Endodermal cell (in vitro differentiated cells): ENCODE results near the gene ATXN7L1. TPM values are rescaled to one million over a fixed set of nuclear protein-coding genes. Genes with fewer than 3 reads are reported as not detected.

Source experiments
- DNase-seq: peaks from one replicate; pipeline ENCODE4 v3.0.0-alpha.2; 2017
- H3K27ac ChIP-seq: 2 replicates; pipeline ENCODE4 v1.5.1; 2013; ENCODE audit warnings: mild to moderate bottlenecking, low read depth, low read length, moderate library complexity
- H3K27me3 ChIP-seq: 2 replicates; pipeline ENCODE4 v1.6.1; 2013; ENCODE audit warnings: mild to moderate bottlenecking, low read length, moderate library complexity; ENCODE audit not compliant: insufficient read depth, control insufficient read depth, poor library complexity, severe bottlenecking
- H3K36me3 ChIP-seq: 2 replicates; pipeline ENCODE4 v1.7.0; 2013; ENCODE audit warnings: mild to moderate bottlenecking, low read length, moderate library complexity; ENCODE audit not compliant: control insufficient read depth, insufficient read depth
- H3K4me1 ChIP-seq: one replicate; pipeline ENCODE4 v1.7.0; 2013; ENCODE audit warnings: low read length; ENCODE audit not compliant: control insufficient read depth, insufficient read depth
- H3K4me3 ChIP-seq: 2 replicates; pipeline ENCODE4 v1.5.1; 2013; ENCODE audit warnings: mild to moderate bottlenecking, low read length, moderate library complexity
- H3K9ac ChIP-seq: 2 replicates; pipeline ENCODE4 v1.6.1; 2013; ENCODE audit warnings: mild to moderate bottlenecking, low read length, moderate library complexity; ENCODE audit not compliant: poor library complexity, severe bottlenecking; ENCODE audit errors: extremely low read depth
- H3K9me3 ChIP-seq: 2 replicates; pipeline ENCODE4 v1.6.1; 2013; ENCODE audit warnings: mild to moderate bottlenecking, low read length, moderate library complexity; ENCODE audit not compliant: control insufficient read depth
- H3K27ac Mint-ChIP-seq: 2 replicates; pipeline ENCODE4 v1.8.0; 2020; ENCODE audit warnings: mixed read lengths
- H3K27me3 Mint-ChIP-seq: 2 replicates; pipeline ENCODE4 v1.8.0; 2021; ENCODE audit warnings: mild to moderate bottlenecking, mixed read lengths; ENCODE audit not compliant: insufficient read depth
- H3K36me3 Mint-ChIP-seq: 2 replicates; pipeline ENCODE4 v1.8.0; 2020; ENCODE audit warnings: low read depth, mixed read lengths
- H3K4me1 Mint-ChIP-seq: 2 replicates; pipeline ENCODE4 v1.8.0; 2020; ENCODE audit warnings: mixed read lengths
- H3K4me3 Mint-ChIP-seq: 2 replicates; pipeline ENCODE4 v1.8.0; 2020; ENCODE audit warnings: mild to moderate bottlenecking, moderate library complexity, mixed read lengths
- H3K9me3 Mint-ChIP-seq: 2 replicates; pipeline ENCODE4 v1.8.0; 2020; ENCODE audit warnings: mild to moderate bottlenecking, mixed read lengths
- WGBS, 2 experiments: methylation state at CpG; one replicate each; pipeline versions ENCODE4 v1.1.5 to v1.1.7; 2013; ENCODE audit warnings: missing lambda C conversion rate in 2 of 2, mixed read lengths in 1 of 2; ENCODE audit not compliant: insufficient coverage in 1 of 2, insufficient read length in 1 of 2; 5-methylcytosine and 5-hydroxymethylcytosine counted together
- total RNA-seq, 2 donors: library from RNA; stranded (reverse); fragmentation: NEBNext Ultra II Directional in 1 of 2; extraction: Animal tissue kit (Norgen Biotek cat#: 25700) in 1 of 2; gene quantifications; 2 replicates in 1 of 2; 3 replicates in 1 of 2; pipeline ENCODE4 v1.2.1, GENCODE V29; 2021
- TF ChIP-seq, protein P1 (sequence below): fragments of 200-600 bp; sonication (generic); conservative IDR thresholded peaks from 2 replicates; pipeline ENCODE4 v1.5.0; 2021; ENCODE audit warnings: antibody characterized with exemption, mild to moderate bottlenecking

Gene ATXN7L1
- total RNA-seq, 2 donors from 2014 or later: 16.9 to 30.4 TPM

GRCh38 chr7:105752671-105753275 is 123.6 kb downstream of the ATXN7L1 start:
- H3K4me3 ChIP-seq: no peak overlapping the region
- peak overlapping the region; percentile 9 for H3K27ac Mint-ChIP-seq
- WGBS, 2 experiments: 71 to 75% methylated on average over 4 to 5 of the region's 5 CpGs

GRCh38 chr7:105751054-105751453 is 125.3 kb downstream of the ATXN7L1 start:
- H3K4me1 ChIP-seq: peaks cover 12% of the 10 kb centered on the region
- Mint-ChIP-seq H3K36me3 (peaks cover 15% of the 10 kb centered on the region), H3K27me3 (no peaks in the 10 kb centered on the region), H3K4me1 (peaks cover 45% of the 10 kb centered on the region), H3K4me3 (no peak overlapping the region), H3K9me3 (no peaks in the 10 kb centered on the region), H3K27ac (no peak overlapping the region)
- no peak overlapping the region for H3K4me3 ChIP-seq
- H3K36me3 ChIP-seq: peaks cover 9% of the 10 kb centered on the region
- TF ChIP-seq, protein P1, sequence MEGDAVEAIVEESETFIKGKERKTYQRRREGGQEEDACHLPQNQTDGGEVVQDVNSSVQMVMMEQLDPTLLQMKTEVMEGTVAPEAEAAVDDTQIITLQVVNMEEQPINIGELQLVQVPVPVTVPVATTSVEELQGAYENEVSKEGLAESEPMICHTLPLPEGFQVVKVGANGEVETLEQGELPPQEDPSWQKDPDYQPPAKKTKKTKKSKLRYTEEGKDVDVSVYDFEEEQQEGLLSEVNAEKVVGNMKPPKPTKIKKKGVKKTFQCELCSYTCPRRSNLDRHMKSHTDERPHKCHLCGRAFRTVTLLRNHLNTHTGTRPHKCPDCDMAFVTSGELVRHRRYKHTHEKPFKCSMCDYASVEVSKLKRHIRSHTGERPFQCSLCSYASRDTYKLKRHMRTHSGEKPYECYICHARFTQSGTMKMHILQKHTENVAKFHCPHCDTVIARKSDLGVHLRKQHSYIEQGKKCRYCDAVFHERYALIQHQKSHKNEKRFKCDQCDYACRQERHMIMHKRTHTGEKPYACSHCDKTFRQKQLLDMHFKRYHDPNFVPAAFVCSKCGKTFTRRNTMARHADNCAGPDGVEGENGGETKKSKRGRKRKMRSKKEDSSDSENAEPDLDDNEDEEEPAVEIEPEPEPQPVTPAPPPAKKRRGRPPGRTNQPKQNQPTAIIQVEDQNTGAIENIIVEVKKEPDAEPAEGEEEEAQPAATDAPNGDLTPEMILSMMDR: no peak
- WGBS, 2 experiments: 95 to 100% methylated on average over 3 of the region's 3 CpGs
- no peaks in the 10 kb centered on the region for H3K27me3 ChIP-seq
- no peak for DNase-seq
- no peaks in the 10 kb centered on the region for H3K9me3 ChIP-seq
- no peak overlapping the region for H3K27ac ChIP-seq
- H3K9ac ChIP-seq: no peak overlapping the region

More at GRCh38 chr7:105752671-105753275, 123.6 kb downstream of the ATXN7L1 start:
- no peaks in the 10 kb centered on the region for H3K9me3 ChIP-seq
- Mint-ChIP-seq H3K4me3 (no peak overlapping the region), H3K27me3 (no peaks in the 10 kb centered on the region), H3K9me3 (no peaks in the 10 kb centered on the region), H3K4me1 (peaks cover 40% of the 10 kb centered on the region), H3K36me3 (peaks cover 11% of the 10 kb centered on the region)
- no peak overlapping the region for H3K9ac ChIP-seq
- H3K27me3 ChIP-seq: no peaks in the 10 kb centered on the region
- H3K4me1 ChIP-seq: peaks cover 12% of the 10 kb centered on the region
- no peak for DNase-seq
- no peak overlapping the region for H3K27ac ChIP-seq
- TF ChIP-seq, protein P1: no peak
- H3K36me3 ChIP-seq: peaks cover 9% of the 10 kb centered on the region

DNA sequence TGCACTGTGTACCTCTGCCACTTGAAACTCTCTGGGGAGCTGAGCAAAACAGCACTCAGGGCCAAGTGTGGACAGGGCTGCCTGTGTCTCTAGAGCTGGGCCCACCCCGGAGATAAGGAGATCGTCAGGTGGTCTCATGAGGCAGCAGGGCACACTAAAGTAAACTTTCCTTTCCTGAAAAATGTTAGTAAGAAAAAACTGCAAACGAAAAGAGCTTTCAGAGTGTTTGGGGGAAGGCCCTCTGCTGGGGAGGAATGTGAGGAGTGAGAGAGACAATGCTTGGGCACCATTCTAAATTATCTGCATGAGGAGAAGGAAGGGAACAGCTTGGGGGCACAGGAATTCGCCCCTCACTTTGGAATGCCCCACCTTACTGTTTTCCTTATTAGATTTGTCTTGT is 127.7 kb downstream of the ATXN7L1 start:
- H3K4me3 Mint-ChIP-seq: no peak overlapping the region
- TF ChIP-seq, protein P1: peak; percentile 62

More for the DNA sequence above, 127.7 kb downstream of the ATXN7L1 start:
- DNase-seq: peak; percentile 68
- no peaks in the 10 kb centered on the region for H3K9me3 ChIP-seq
- Mint-ChIP-seq H3K27ac (peak overlapping the region; percentile 60), H3K9me3 (no peaks in the 10 kb centered on the region), H3K4me1 (peaks cover 50% of the 10 kb centered on the region), H3K27me3 (no peaks in the 10 kb centered on the region), H3K36me3 (peaks cover 15% of the 10 kb centered on the region)
- H3K27me3 ChIP-seq: no peaks in the 10 kb centered on the region
- H3K36me3 ChIP-seq: peaks cover 9% of the 10 kb centered on the region
- H3K4me1 ChIP-seq: peaks cover 17% of the 10 kb centered on the region
- no peak overlapping the region for H3K4me3 ChIP-seq
- WGBS, 2 experiments: 62 to 100% methylated on average over 1 to 4 of the region's 4 CpGs
- no peak overlapping the region for H3K9ac ChIP-seq
- no peak overlapping the region for H3K27ac ChIP-seq
